HepG2 (cell line): ENCODE results near the gene CD81. TPM values are rescaled to one million over a fixed set of nuclear protein-coding genes. Genes with fewer than 3 reads are reported as not detected.

Experiments used
- ATAC-seq: fragments of 200-7000 bp; cut with Tn5 transposase; 3 replicates; pipeline ENCODE4 v1.9.1; 2020; ENCODE audit warnings: mild to moderate bottlenecking, moderate library complexity
- BruUV-seq: library from RNA; stranded (reverse); fragments of 400-500 nt; replicated peaks from 2 replicates; lab custom pipeline; 2021; lab: Mats Ljungman, UMichigan
- CTCF ChIA-PET: fragments of 300-600 bp; formaldehyde crosslinking; extraction: SDS; loops from one replicate; lab custom pipeline; 2021; ENCODE audit warnings: low total read pairs, inconsistent platforms, low intra/inter-chr PET ratio; lab: Yijun Ruan, JAX
- POLR2A ChIA-PET: fragments of 350-600 bp; sonication (Branson Sonifier 250); formaldehyde crosslinking; loops from one replicate; lab custom pipeline; 2020; ENCODE audit warnings: antibody characterized with exemption, inconsistent platforms; lab: Yijun Ruan, JAX
- DNase-seq: peaks from one replicate; pipeline ENCODE4 v3.0.0-alpha.2; 2015; ENCODE audit warnings: low spot score
- FAIRE-seq: peaks from 3 replicates; lab custom pipeline; 2011; peaks lifted over from hg19 to GRCh38; lab: Jason Lieb, UNC
- H2AFZ ChIP-seq: one replicate; pipeline ENCODE4 v1.6.1; 2011; ENCODE audit warnings: low read length, inconsistent platforms
- H3K27ac ChIP-seq: fragments of 300-600 bp; 3 replicates; pipeline ENCODE4 v1.8.0; 2011; ENCODE audit warnings: mixed run types, mild to moderate bottlenecking, mixed read lengths, low read length, inconsistent platforms; ENCODE audit not compliant: insufficient read depth; ENCODE audit errors: extremely low read length
- H3K27me3 ChIP-seq, 2 experiments: fragments of 200-600 bp in 1 of 2; 2 replicates in 1 of 2; 3 replicates in 1 of 2; pipeline versions ENCODE4 v1.6.0 to v1.8.0; 2011; ENCODE audit warnings: low read length in 2 of 2, mild to moderate bottlenecking in 2 of 2, moderate library complexity in 2 of 2, inconsistent platforms in 1 of 2; ENCODE audit not compliant: insufficient read depth in 2 of 2, control insufficient read depth in 1 of 2
- H3K36me3 ChIP-seq, 2 experiments: fragments of 200-600 bp in 1 of 2; replicated peaks in 1 of 2; 2 replicates in 1 of 2; 3 replicates in 1 of 2; pipeline versions ENCODE4 v1.5.1 to v1.8.0; 2011; ENCODE audit warnings: low read length in 2 of 2, inconsistent platforms in 1 of 2; ENCODE audit not compliant: insufficient read depth in 2 of 2, control insufficient read depth in 1 of 2
- H3K4me1 ChIP-seq: 2 replicates; pipeline ENCODE4 v1.5.1; 2012; ENCODE audit warnings: low read length, inconsistent platforms; ENCODE audit not compliant: insufficient read depth
- H3K4me2 ChIP-seq: 2 replicates; pipeline ENCODE4 v1.6.0; 2011; ENCODE audit warnings: low read depth, low read length, inconsistent platforms
- H3K4me3 ChIP-seq, 3 experiments: fragments of 200-600 bp in 1 of 3; sonication (generic), shearing (Covaris generic) in 1 of 3; replicated peaks in 1 of 3; 2 replicates each; pipeline ENCODE4 v1.5.1; 2011 to 2016; ENCODE audit warnings: low read length in 3 of 3, inconsistent platforms in 2 of 3, low read depth in 2 of 3, mild to moderate bottlenecking in 2 of 3, control low read depth in 1 of 3, mixed read lengths in 1 of 3; ENCODE audit not compliant: insufficient read depth in 1 of 3
- H3K79me2 ChIP-seq: one replicate; pipeline ENCODE4 v1.6.1; 2011; ENCODE audit warnings: low read length, inconsistent platforms; ENCODE audit not compliant: insufficient read depth
- H3K9ac ChIP-seq: 2 replicates; pipeline ENCODE4 v1.6.0; 2011; ENCODE audit warnings: mild to moderate bottlenecking, low read depth, low read length, inconsistent platforms; ENCODE audit not compliant: insufficient read depth
- H3K9me3 ChIP-seq: 2 replicates; pipeline ENCODE4 v1.5.1; 2012; ENCODE audit warnings: mild to moderate bottlenecking, low read length
- H4K20me1 ChIP-seq: 2 replicates; pipeline ENCODE4 v1.6.0; 2011; ENCODE audit warnings: inconsistent platforms, mild to moderate bottlenecking, low read length, moderate library complexity; ENCODE audit not compliant: insufficient read depth
- ATF7 ChIP-seq, 2 experiments: fragments of 450-650 bp in 1 of 2; sonication (generic) in 1 of 2; formaldehyde crosslinking in 1 of 2; IDR thresholded peaks; 2 replicates each; pipeline versions ENCODE4 v1.4.0 to v1.6.1; 2016 to 2020; ENCODE audit warnings: antibody characterized with exemption in 1 of 2, mild to moderate bottlenecking in 1 of 2, missing genetic modification reagents in 1 of 2
- IRX3 ChIP-seq: sonication (generic); formaldehyde crosslinking; IDR thresholded peaks from 2 replicates; pipeline ENCODE4 v1.8.1; 2023; ENCODE audit warnings: mild to moderate bottlenecking, low read depth, missing genetic modification reagents, borderline replicate concordance
- KLF11 ChIP-seq: IDR thresholded peaks from 2 replicates; pipeline ENCODE4 v1.6.1; 2016; ENCODE audit warnings: missing compliant biosample characterization
- MTA1 ChIP-seq: sonication (generic); formaldehyde crosslinking; IDR thresholded peaks from 2 replicates; pipeline ENCODE4 v1.4.0; 2020; ENCODE audit warnings: missing genetic modification reagents, mild to moderate bottlenecking, borderline replicate concordance
- RAD21 ChIP-seq: fragments of 450-650 bp; formaldehyde crosslinking; IDR thresholded peaks from 2 replicates; pipeline ENCODE4 v1.5.0; 2020; ENCODE audit warnings: mild to moderate bottlenecking
- RXRA ChIP-seq: sonication (generic); formaldehyde crosslinking; IDR thresholded peaks from 2 replicates; pipeline ENCODE4 v1.5.1; 2020; ENCODE audit warnings: missing genetic modification reagents
- TBL1XR1 ChIP-seq: fragments of 150-350 bp; IDR thresholded peaks from 2 replicates; pipeline ENCODE4 v1.6.1; 2014; ENCODE audit warnings: borderline replicate concordance, low read length; ENCODE audit not compliant: partially characterized antibody
- TBX3 ChIP-seq: fragments of 450-650 bp; IDR thresholded peaks from 2 replicates; pipeline ENCODE4 v1.6.1; 2017; ENCODE audit warnings: antibody characterized with exemption, mild to moderate bottlenecking, inconsistent platforms, borderline replicate concordance
- ZBTB10 ChIP-seq: sonication (generic); formaldehyde crosslinking; IDR thresholded peaks from 2 replicates; pipeline ENCODE4 v1.4.0; 2020; ENCODE audit warnings: missing genetic modification reagents, borderline replicate concordance
- ZNF24 ChIP-seq: fragments of 450-650 bp; IDR thresholded peaks from 2 replicates; pipeline ENCODE4 v1.6.1; 2017; ENCODE audit warnings: antibody characterized with exemption, mild to moderate bottlenecking
- ZNF460 ChIP-seq: sonication (generic); formaldehyde crosslinking; IDR thresholded peaks from 2 replicates; pipeline ENCODE4 v1.5.1; 2020; ENCODE audit warnings: missing genetic modification reagents, mild to moderate bottlenecking, borderline replicate concordance
- ZNF800 ChIP-seq: sonication (generic); formaldehyde crosslinking; IDR thresholded peaks from 2 replicates; pipeline ENCODE4 v1.4.0; 2020; ENCODE audit warnings: missing genetic modification reagents
- WGBS: methylation state at CpG from one replicate; pipeline ENCODE4 v1.1.6; 2017; ENCODE audit warnings: low lambda C conversion rate; 5-methylcytosine and 5-hydroxymethylcytosine counted together
- in situ Hi-C: cut with HindIII; loops from 2 replicates; pipeline ENCODE4 v1.10.0; 2017; ENCODE audit warnings: low pct_unique_long_range_greater_than_20kb; ENCODE audit not compliant: extremely low pct_ligation_motif_present
- intact Hi-C: fragments of 100-400 bp; cut with micrococcal nuclease; formaldehyde crosslinking; loops from one replicate; pipeline ENCODE4 v1.10.0; 2022; ENCODE audit not compliant: unreplicated experiment
- polyA plus RNA-seq, 8 experiments: library from polyadenylated mRNA; depleted of rRNA in 3 of 8; stranded (reverse) in 7 of 8; unstranded in 1 of 8; fragments of >200 nt; fragmentation: Illumina TruSeq in 4 of 8; extraction: Trizol in 4 of 8; gene quantifications; 2 replicates each; pipeline versions ENCODE4 v1.2.1 to v1.2.3, GENCODE V29; 2011 to 2016; ENCODE audit warnings: low read depth in 4 of 8, missing spikeins in 1 of 8, mixed read lengths in 1 of 8; ENCODE audit not compliant: insufficient read depth in 1 of 8
- total RNA-seq, 5 experiments: library from RNA; depleted of rRNA; stranded (reverse); fragments of >200 nt; fragmentation: Illumina TruSeq; extraction: Trizol; gene quantifications; 2 replicates each; pipeline ENCODE4 v1.2.3, GENCODE V29; 2016; ENCODE audit warnings: low read depth in 1 of 5
- TF ChIP-seq, protein P1 (sequence below): sonication (generic); formaldehyde crosslinking; IDR thresholded peaks from 2 replicates; pipeline ENCODE4 v1.8.0; 2022; ENCODE audit warnings: missing genetic modification reagents, mild to moderate bottlenecking, moderate library complexity, borderline replicate concordance

Gene CD81
- total and polyA plus RNA-seq, 2 of the 13 experiments (the other 11 are each of a cell fraction or from before 2014, with no cell fraction given) = not detected

DNA sequence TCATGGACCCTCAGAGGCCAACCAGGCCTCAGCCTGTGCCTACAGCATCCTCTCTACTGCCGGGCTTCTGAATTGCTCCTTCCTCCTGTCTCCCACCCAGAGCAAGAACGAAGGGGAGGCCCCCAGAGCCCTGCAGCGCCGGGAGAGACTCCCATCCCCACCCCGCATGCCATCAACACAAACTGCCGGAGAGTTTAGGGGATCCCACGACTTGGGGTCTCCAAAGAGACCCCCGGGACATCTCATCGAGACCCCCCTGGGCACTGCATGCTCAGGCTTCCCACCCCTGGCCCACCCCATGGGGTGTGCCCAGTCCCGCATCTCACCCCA is 8.3 kb upstream of the CD81 start:
- H3K36me3 ChIP-seq = no peaks in the 10 kb centered on the region
- ATAC-seq (no peak), FAIRE-seq (no peak), DNase-seq (no peak)
- BruUV-seq = no TSS peak
- WGBS = 8% methylated on average over 2 of the region's 10 CpGs
- ChIA-PET CTCF (no interaction called here), POLR2A (no interaction called here)
- no peaks in the 10 kb centered on the region for H4K20me1 ChIP-seq
- no peaks in the 10 kb centered on the region for H3K9me3 ChIP-seq
- H3K4me3 ChIP-seq = no peak overlapping the region
- TF ChIP-seq IRX3 (no peak), ATF7 (IDR thresholded peaks at IDR 0.05) (no peak), ATF7 (CRISPR knock-in tag; IDR thresholded peaks at IDR 0.05) (no peak), KLF11 (CRISPR knock-in tag) (no peak), ZNF800 (CRISPR knock-in tag) (no peak), ZBTB10 (no peak), RXRA (CRISPR knock-in tag) (no peak), ZNF460 (CRISPR knock-in tag) (no peak), ZNF24 (no peak), TBX3 (no peak), TBL1XR1 (no peak), MTA1 (no peak), RAD21 (CRISPR knock-in tag) (no peak)
- TF ChIP-seq, protein P1, sequence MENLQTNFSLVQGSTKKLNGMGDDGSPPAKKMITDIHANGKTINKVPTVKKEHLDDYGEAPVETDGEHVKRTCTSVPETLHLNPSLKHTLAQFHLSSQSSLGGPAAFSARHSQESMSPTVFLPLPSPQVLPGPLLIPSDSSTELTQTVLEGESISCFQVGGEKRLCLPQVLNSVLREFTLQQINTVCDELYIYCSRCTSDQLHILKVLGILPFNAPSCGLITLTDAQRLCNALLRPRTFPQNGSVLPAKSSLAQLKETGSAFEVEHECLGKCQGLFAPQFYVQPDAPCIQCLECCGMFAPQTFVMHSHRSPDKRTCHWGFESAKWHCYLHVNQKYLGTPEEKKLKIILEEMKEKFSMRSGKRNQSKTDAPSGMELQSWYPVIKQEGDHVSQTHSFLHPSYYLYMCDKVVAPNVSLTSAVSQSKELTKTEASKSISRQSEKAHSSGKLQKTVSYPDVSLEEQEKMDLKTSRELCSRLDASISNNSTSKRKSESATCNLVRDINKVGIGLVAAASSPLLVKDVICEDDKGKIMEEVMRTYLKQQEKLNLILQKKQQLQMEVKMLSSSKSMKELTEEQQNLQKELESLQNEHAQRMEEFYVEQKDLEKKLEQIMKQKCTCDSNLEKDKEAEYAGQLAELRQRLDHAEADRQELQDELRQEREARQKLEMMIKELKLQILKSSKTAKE (CRISPR knock-in tag) = no peak
- H3K9ac ChIP-seq = no peak overlapping the region
- no peaks in the 10 kb centered on the region for H3K79me2 ChIP-seq
- intact Hi-C loops (no loop called here), in situ Hi-C loops (no loop called here)
- H3K27me3 ChIP-seq = peaks cover 9 to 57% of the 10 kb centered on the region in 2 experiments; a peak in 4 of 5 replicates
- no peaks in the 10 kb centered on the region for H3K4me1 ChIP-seq
- H3K4me2 ChIP-seq = no peak overlapping the region
- H3K27ac ChIP-seq = no peak overlapping the region
- H2AFZ ChIP-seq = no peak overlapping the region
